PFSK-1 (cell line): Measurements from ENCODE around the gene CPT1B.

Source experiments
- POLR2AphosphoS5 ChIP-seq: IDR thresholded peaks from 2 replicates; pipeline ENCODE4 v1.6.1; 2012; ENCODE audit warnings: low read depth, mild to moderate bottlenecking, control low read depth, low read length, moderate library complexity
- SIN3A ChIP-seq: IDR thresholded peaks from 2 replicates; pipeline ENCODE4 v1.6.1; 2012; ENCODE audit warnings: mild to moderate bottlenecking, low read length, moderate library complexity, borderline replicate concordance; ENCODE audit not compliant: insufficient read depth
- TAF1 ChIP-seq: IDR thresholded peaks from 2 replicates; pipeline ENCODE4 v1.6.1; 2012; ENCODE audit warnings: low read length, control low read depth, borderline replicate concordance; ENCODE audit not compliant: insufficient read depth
- TF ChIP-seq, protein P1 (sequence below), 2 experiments: IDR thresholded peaks; 2 replicates each; pipeline versions ENCODE4 v1.6.1 to v1.8.0; 2011 to 2012; ENCODE audit warnings: low read depth in 2 of 2, low read length in 2 of 2, control low read depth in 1 of 2, inconsistent platforms in 1 of 2, mild to moderate bottlenecking in 1 of 2, moderate library complexity in 1 of 2; ENCODE audit not compliant: insufficient read depth in 1 of 2

DNA sequence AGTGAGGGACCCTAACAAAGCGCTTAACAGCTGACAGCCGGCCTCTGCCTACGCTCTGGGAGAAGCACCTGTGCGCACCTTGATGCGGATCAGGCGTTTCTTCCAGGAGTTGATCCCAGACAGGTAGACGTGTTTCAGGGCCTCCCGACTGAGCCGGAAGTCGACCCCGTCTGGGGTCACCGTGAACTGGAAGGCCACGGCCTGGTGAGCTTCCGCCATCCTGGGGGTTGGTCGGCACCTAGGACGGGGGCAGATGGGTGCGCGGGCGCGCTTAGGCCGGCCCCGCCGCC, 585 bp downstream of the CPT1B start:
- TF ChIP-seq, protein P1, sequence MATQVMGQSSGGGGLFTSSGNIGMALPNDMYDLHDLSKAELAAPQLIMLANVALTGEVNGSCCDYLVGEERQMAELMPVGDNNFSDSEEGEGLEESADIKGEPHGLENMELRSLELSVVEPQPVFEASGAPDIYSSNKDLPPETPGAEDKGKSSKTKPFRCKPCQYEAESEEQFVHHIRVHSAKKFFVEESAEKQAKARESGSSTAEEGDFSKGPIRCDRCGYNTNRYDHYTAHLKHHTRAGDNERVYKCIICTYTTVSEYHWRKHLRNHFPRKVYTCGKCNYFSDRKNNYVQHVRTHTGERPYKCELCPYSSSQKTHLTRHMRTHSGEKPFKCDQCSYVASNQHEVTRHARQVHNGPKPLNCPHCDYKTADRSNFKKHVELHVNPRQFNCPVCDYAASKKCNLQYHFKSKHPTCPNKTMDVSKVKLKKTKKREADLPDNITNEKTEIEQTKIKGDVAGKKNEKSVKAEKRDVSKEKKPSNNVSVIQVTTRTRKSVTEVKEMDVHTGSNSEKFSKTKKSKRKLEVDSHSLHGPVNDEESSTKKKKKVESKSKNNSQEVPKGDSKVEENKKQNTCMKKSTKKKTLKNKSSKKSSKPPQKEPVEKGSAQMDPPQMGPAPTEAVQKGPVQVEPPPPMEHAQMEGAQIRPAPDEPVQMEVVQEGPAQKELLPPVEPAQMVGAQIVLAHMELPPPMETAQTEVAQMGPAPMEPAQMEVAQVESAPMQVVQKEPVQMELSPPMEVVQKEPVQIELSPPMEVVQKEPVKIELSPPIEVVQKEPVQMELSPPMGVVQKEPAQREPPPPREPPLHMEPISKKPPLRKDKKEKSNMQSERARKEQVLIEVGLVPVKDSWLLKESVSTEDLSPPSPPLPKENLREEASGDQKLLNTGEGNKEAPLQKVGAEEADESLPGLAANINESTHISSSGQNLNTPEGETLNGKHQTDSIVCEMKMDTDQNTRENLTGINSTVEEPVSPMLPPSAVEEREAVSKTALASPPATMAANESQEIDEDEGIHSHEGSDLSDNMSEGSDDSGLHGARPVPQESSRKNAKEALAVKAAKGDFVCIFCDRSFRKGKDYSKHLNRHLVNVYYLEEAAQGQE (IDR thresholded peaks at IDR 0.05; ENCODE audit: insufficient read depth in 1 of 2, low read depth in 2 of 2, low read length in 2 of 2) = no peak
- TF ChIP-seq TAF1 (no peak), POLR2AphosphoS5 (no peak), SIN3A (no peak)
